Measurements from ENCODE around the gene MTMR6. TPM values are rescaled to one million over a fixed set of nuclear protein-coding genes. Genes with fewer than 3 reads are reported as not detected.
A peak's percentile ranks its signal among the peaks of the same experiment; 100 is the strongest.

MTMR6 gene
- total and polyA plus RNA-seq, 4 donors = 16.3 to 41.4 (median 19.9) TPM

- no peak for DNase-seq (ENCODE audit: low read depth in 4 of 6, low spot score in 6 of 6)
- H3K4me3 ChIP-seq (ENCODE audit: low read depth, low read length) = no peak overlapping the region
- no peaks in the 10 kb centered on the region for H3K9me3 ChIP-seq (ENCODE audit: control insufficient read depth, insufficient read depth, low read length)
- WGBS (ENCODE audit: insufficient coverage) = 100% methylated on average over 1 of the region's 4 CpGs
- no peaks in the 10 kb centered on the region for H3K4me1 ChIP-seq (ENCODE audit: control insufficient read depth, insufficient read depth, low read length)
- no peak overlapping the region for H3K27ac ChIP-seq (ENCODE audit: low read depth, low read length)
- H3K27me3 ChIP-seq (ENCODE audit: control insufficient read depth, insufficient read depth, low read length) = no peaks in the 10 kb centered on the region
- H3K36me3 ChIP-seq (ENCODE audit: control insufficient read depth, insufficient read depth, low read length) = peaks cover 7% of the 10 kb centered on the region
Measured at GRCh38 chr13:25252225-25252624, 35.1 kb downstream of the MTMR6 start.

- H3K4me1 ChIP-seq (ENCODE audit: control insufficient read depth, insufficient read depth, low read length) = no peaks in the 10 kb centered on the region
- H3K9me3 ChIP-seq (ENCODE audit: control insufficient read depth, insufficient read depth, low read length) = no peaks in the 10 kb centered on the region
- H3K36me3 ChIP-seq (ENCODE audit: control insufficient read depth, insufficient read depth, low read length) = peaks cover 4% of the 10 kb centered on the region
- H3K27me3 ChIP-seq (ENCODE audit: control insufficient read depth, insufficient read depth, low read length) = no peaks in the 10 kb centered on the region
- H3K4me3 ChIP-seq (ENCODE audit: low read depth, low read length) = no peak overlapping the region
- no CpG with 5 or more reads among the region's 5 CpGs for WGBS (ENCODE audit: insufficient coverage)
- DNase-seq (ENCODE audit: low read depth in 4 of 6, low spot score in 6 of 6) = peak; percentile 19 to 89 (median 33)
- no peak overlapping the region for H3K27ac ChIP-seq (ENCODE audit: low read depth, low read length)
Measured at GRCh38 chr13:25249001-25249543, 38.2 kb downstream of the MTMR6 start.

GRCh38 chr13:25248071-25248470 lies 39.2 kb downstream of the MTMR6 start:
- no CpG with 5 or more reads among the region's 1 CpG for WGBS (ENCODE audit: insufficient coverage)
- Histone ChIP-seq H3K36me3 (ENCODE audit: control insufficient read depth, insufficient read depth, low read length) (peaks cover 4% of the 10 kb centered on the region), H3K4me1 (ENCODE audit: control insufficient read depth, insufficient read depth, low read length) (no peaks in the 10 kb centered on the region), H3K4me3 (ENCODE audit: low read depth, low read length) (no peak overlapping the region), H3K9me3 (ENCODE audit: control insufficient read depth, insufficient read depth, low read length) (no peaks in the 10 kb centered on the region), H3K27me3 (ENCODE audit: control insufficient read depth, insufficient read depth, low read length) (no peaks in the 10 kb centered on the region), H3K27ac (ENCODE audit: low read depth, low read length) (no peak overlapping the region)
- DNase-seq (ENCODE audit: low read depth in 4 of 6, low spot score in 6 of 6) = no peak

- no peaks in the 10 kb centered on the region for H3K27me3 ChIP-seq (ENCODE audit: control insufficient read depth, insufficient read depth, low read length)
- H3K9me3 ChIP-seq (ENCODE audit: control insufficient read depth, insufficient read depth, low read length) = no peaks in the 10 kb centered on the region
- H3K36me3 ChIP-seq (ENCODE audit: control insufficient read depth, insufficient read depth, low read length) = peaks cover 4% of the 10 kb centered on the region
- H3K4me1 ChIP-seq (ENCODE audit: control insufficient read depth, insufficient read depth, low read length) = no peaks in the 10 kb centered on the region
- H3K4me3 ChIP-seq (ENCODE audit: low read depth, low read length) = no peak overlapping the region
- H3K27ac ChIP-seq (ENCODE audit: low read depth, low read length) = no peak overlapping the region
- no peak for DNase-seq (ENCODE audit: low read depth in 4 of 6, low spot score in 6 of 6)
Measured at GRCh38 chr13:25247360-25247759, 39.9 kb downstream of the MTMR6 start.

GRCh38 chr13:25244123-25244522 lies 43.2 kb downstream of the MTMR6 start:
- no peak overlapping the region for H3K27ac ChIP-seq (ENCODE audit: low read depth, low read length)
- no peak for DNase-seq (ENCODE audit: low read depth in 4 of 6, low spot score in 6 of 6)
- H3K9me3 ChIP-seq (ENCODE audit: control insufficient read depth, insufficient read depth, low read length) = no peaks in the 10 kb centered on the region
- H3K4me1 ChIP-seq (ENCODE audit: control insufficient read depth, insufficient read depth, low read length) = no peaks in the 10 kb centered on the region
- no peak overlapping the region for H3K4me3 ChIP-seq (ENCODE audit: low read depth, low read length)
- no peaks in the 10 kb centered on the region for H3K27me3 ChIP-seq (ENCODE audit: control insufficient read depth, insufficient read depth, low read length)
- no peaks in the 10 kb centered on the region for H3K36me3 ChIP-seq (ENCODE audit: control insufficient read depth, insufficient read depth, low read length)
- 100% methylated on average over 6 of the region's 6 CpGs for WGBS (ENCODE audit: insufficient coverage)

GRCh38 chr13:25242956-25243355 lies 44.3 kb downstream of the MTMR6 start:
- DNase-seq (ENCODE audit: low read depth in 4 of 6, low spot score in 6 of 6) = no peak
- no peak overlapping the region for H3K4me3 ChIP-seq (ENCODE audit: low read depth, low read length)
- H3K36me3 ChIP-seq (ENCODE audit: control insufficient read depth, insufficient read depth, low read length) = no peaks in the 10 kb centered on the region
- H3K27ac ChIP-seq (ENCODE audit: low read depth, low read length) = no peak overlapping the region
- no peaks in the 10 kb centered on the region for H3K4me1 ChIP-seq (ENCODE audit: control insufficient read depth, insufficient read depth, low read length)
- no peaks in the 10 kb centered on the region for H3K27me3 ChIP-seq (ENCODE audit: control insufficient read depth, insufficient read depth, low read length)
- no CpG with 5 or more reads among the region's 3 CpGs for WGBS (ENCODE audit: insufficient coverage)
- no peaks in the 10 kb centered on the region for H3K9me3 ChIP-seq (ENCODE audit: control insufficient read depth, insufficient read depth, low read length)

- no peak for DNase-seq (ENCODE audit: low read depth in 4 of 6, low spot score in 6 of 6)
- H3K36me3 ChIP-seq (ENCODE audit: control insufficient read depth, insufficient read depth, low read length) = no peaks in the 10 kb centered on the region
- H3K4me1 ChIP-seq (ENCODE audit: control insufficient read depth, insufficient read depth, low read length) = no peaks in the 10 kb centered on the region
- H3K9me3 ChIP-seq (ENCODE audit: control insufficient read depth, insufficient read depth, low read length) = no peaks in the 10 kb centered on the region
- no peak overlapping the region for H3K4me3 ChIP-seq (ENCODE audit: low read depth, low read length)
- no CpG with 5 or more reads among the region's 1 CpG for WGBS (ENCODE audit: insufficient coverage)
- H3K27ac ChIP-seq (ENCODE audit: low read depth, low read length) = no peak overlapping the region
- no peaks in the 10 kb centered on the region for H3K27me3 ChIP-seq (ENCODE audit: control insufficient read depth, insufficient read depth, low read length)
Measured at GRCh38 chr13:25241007-25241406, 46.3 kb downstream of the MTMR6 start.

GRCh38 chr13:25237083-25237482 lies 50.2 kb downstream of the MTMR6 start:
- no peaks in the 10 kb centered on the region for H3K9me3 ChIP-seq (ENCODE audit: control insufficient read depth, insufficient read depth, low read length)
- no peak overlapping the region for H3K27ac ChIP-seq (ENCODE audit: low read depth, low read length)
- H3K27me3 ChIP-seq (ENCODE audit: control insufficient read depth, insufficient read depth, low read length) = no peaks in the 10 kb centered on the region
- no peaks in the 10 kb centered on the region for H3K36me3 ChIP-seq (ENCODE audit: control insufficient read depth, insufficient read depth, low read length)
- H3K4me1 ChIP-seq (ENCODE audit: control insufficient read depth, insufficient read depth, low read length) = no peaks in the 10 kb centered on the region
- no peak for DNase-seq (ENCODE audit: low read depth in 4 of 6, low spot score in 6 of 6)
- WGBS (ENCODE audit: insufficient coverage) = no CpG with 5 or more reads among the region's 2 CpGs
- H3K4me3 ChIP-seq (ENCODE audit: low read depth, low read length) = no peak overlapping the region

GRCh38 chr13:25233861-25234260 lies 53.4 kb downstream of the MTMR6 start:
- no CpG with 5 or more reads among the region's 1 CpG for WGBS (ENCODE audit: insufficient coverage)
- H3K4me1 ChIP-seq (ENCODE audit: control insufficient read depth, insufficient read depth, low read length) = no peaks in the 10 kb centered on the region
- no peaks in the 10 kb centered on the region for H3K27me3 ChIP-seq (ENCODE audit: control insufficient read depth, insufficient read depth, low read length)
- no peak overlapping the region for H3K27ac ChIP-seq (ENCODE audit: low read depth, low read length)
- no peak overlapping the region for H3K4me3 ChIP-seq (ENCODE audit: low read depth, low read length)
- no peak for DNase-seq (ENCODE audit: low read depth in 4 of 6, low spot score in 6 of 6)
- H3K36me3 ChIP-seq (ENCODE audit: control insufficient read depth, insufficient read depth, low read length) = no peaks in the 10 kb centered on the region
- no peaks in the 10 kb centered on the region for H3K9me3 ChIP-seq (ENCODE audit: control insufficient read depth, insufficient read depth, low read length)

- H3K9me3 ChIP-seq (ENCODE audit: control insufficient read depth, insufficient read depth, low read length) = no peaks in the 10 kb centered on the region
- H3K4me3 ChIP-seq (ENCODE audit: low read depth, low read length) = no peak overlapping the region
- no peaks in the 10 kb centered on the region for H3K4me1 ChIP-seq (ENCODE audit: control insufficient read depth, insufficient read depth, low read length)
- no peak overlapping the region for H3K27ac ChIP-seq (ENCODE audit: low read depth, low read length)
- H3K27me3 ChIP-seq (ENCODE audit: control insufficient read depth, insufficient read depth, low read length) = no peaks in the 10 kb centered on the region
- WGBS (ENCODE audit: insufficient coverage) = 50% methylated on average over 1 of the region's 2 CpGs
- peak in 2 of 6 donors; percentile 38 to 64 for DNase-seq (ENCODE audit: low read depth in 4 of 6, low spot score in 6 of 6)
- H3K36me3 ChIP-seq (ENCODE audit: control insufficient read depth, insufficient read depth, low read length) = no peaks in the 10 kb centered on the region
Measured at GRCh38 chr13:25232937-25233515, 54.3 kb downstream of the MTMR6 start.
